GM08714 (cell line): ENCODE data around the gene TOM1L2.

ENCODE experiments used
- H3K4me3 ChIP-seq: fragments of 200-500 bp; sonication (Bioruptor generic); 2 replicates; pipeline ENCODE4 v1.5.1; 2014; ENCODE audit warnings: mild to moderate bottlenecking, low read length, inconsistent platforms
- ZNF274 ChIP-seq: IDR thresholded peaks from 2 replicates; pipeline ENCODE4 v1.6.1; 2012; ENCODE audit warnings: mild to moderate bottlenecking, low read depth, low read length

The TOM1L2 gene

GRCh38 chr17:17872547-17873345 is 99.5 kb downstream of the TOM1L2 start:
- no peak overlapping the region for H3K4me3 ChIP-seq
- TF ChIP-seq ZNF274, result no peak

DNA sequence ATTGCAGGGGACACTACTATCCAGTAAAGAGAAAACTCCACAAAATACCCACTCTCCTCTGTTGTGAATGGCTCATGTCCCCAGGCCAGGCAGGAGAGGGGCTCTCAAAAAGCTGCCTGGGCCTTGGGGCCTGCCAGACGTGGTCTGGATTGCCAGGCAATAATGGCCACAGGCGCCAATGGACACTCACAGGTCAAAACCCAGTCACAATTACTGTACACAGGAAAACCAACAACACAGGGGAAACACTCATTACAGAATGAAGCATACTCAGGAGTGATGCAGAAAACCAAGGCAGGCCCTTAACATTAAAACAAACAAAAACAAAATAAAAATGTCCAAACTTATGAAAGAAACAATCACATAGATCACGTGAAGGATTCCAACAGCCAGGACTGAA is 100.3 kb downstream of the TOM1L2 start:
- no peak overlapping the region for H3K4me3 ChIP-seq
- TF ChIP-seq ZNF274, result no peak

- no peak overlapping the region for H3K4me3 ChIP-seq
- TF ChIP-seq ZNF274, result no peak
These were observed 102.0 kb downstream of the TOM1L2 start for GRCh38 chr17:17870247-17870646.

DNA sequence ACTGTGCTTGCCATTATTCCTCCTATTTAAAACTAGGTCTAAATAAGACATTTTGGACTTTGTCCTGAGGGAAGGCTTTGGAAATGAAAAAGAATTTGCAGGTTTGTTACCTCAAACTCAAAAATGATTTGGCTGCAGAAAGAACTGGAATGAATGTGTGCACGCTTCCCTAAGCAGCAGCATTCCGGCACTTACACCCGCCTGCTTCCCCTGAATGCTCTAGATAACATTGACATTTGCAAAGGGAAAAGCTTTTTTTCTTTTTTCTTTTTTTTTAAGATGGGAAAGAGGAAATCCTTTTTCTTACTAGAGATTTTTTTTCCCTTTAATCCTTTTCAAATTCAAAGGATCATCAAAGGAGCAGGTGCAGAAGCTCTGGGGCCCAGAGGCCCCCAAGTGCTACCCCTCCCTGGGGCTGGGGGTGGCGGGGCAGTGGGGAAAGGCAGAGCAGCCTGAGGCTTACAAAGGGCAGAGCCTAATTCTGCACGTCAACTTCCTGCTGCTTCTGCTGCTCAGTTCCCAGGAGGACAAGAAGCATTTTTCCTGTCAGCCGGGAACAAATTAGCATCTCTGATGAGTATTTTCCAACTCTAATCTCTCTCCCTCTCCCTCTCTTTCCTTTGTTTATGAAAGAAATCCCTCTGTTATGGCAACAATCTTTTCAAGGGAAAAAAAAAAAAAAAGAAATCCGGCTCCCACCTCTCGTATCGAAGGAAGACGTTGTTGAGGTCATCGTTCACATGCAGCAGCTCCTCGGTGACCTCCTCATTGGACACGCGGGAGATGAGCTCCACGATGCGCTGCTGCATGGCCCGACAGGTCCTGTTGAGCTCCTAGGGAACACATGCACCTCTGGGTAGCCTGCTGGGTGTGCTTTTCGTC is 103.3 kb downstream of the TOM1L2 start:
- TF ChIP-seq ZNF274, result no peak
- H3K4me3 ChIP-seq, result no peak overlapping the region

DNA sequence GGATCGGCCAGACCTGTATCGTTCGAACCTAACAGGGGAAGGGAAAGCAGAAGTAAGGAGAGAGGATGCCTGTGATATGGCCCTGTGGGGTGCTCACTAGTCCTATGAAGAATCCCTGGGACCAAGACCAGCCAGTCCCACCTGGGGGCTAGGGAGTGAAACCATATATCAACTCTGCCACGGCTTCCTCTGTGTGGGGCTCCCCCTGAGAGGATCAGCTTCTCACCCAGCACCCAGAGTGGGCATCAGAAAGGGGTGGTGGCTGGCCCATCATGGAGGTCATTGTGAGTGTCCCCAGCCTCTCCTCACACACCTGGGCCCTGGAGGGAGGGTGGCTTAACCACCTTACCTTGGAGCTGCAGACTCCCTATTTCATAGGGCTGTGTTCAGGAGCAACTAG is 105.3 kb downstream of the TOM1L2 start:
- TF ChIP-seq ZNF274, result no peak
- no peak overlapping the region for H3K4me3 ChIP-seq

GRCh38 chr17:17866425-17866824 is 105.8 kb downstream of the TOM1L2 start:
- H3K4me3 ChIP-seq, result no peak overlapping the region
- no peak for TF ChIP-seq ZNF274

DNA sequence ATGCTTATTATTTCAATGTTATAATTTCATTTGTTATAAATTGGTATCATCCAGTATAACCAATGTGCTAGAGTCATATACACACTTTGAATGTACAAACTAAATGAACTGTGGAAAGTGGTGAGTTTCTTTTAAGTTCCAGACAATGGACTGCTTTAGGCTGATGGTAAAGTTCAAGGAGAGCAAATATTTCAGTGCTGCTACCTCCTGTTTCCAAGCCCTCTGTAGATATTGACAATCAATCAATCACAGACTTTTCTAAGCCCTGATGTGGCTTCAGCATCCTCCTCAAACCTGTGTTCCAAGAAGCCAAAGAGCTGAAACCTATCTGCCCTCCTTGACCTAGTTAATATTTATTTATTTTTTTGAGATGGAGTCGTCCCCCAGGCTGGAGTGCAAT is 107.2 kb downstream of the TOM1L2 start:
- no peak overlapping the region for H3K4me3 ChIP-seq
- no peak for TF ChIP-seq ZNF274

- H3K4me3 ChIP-seq, result no peak overlapping the region
- TF ChIP-seq ZNF274, result no peak
These were observed 111.5 kb downstream of the TOM1L2 start for GRCh38 chr17:17860766-17861107.

- TF ChIP-seq ZNF274, result no peak
- H3K4me3 ChIP-seq, result no peak overlapping the region
These were observed 112.1 kb downstream of the TOM1L2 start for GRCh38 chr17:17859909-17860765.

DNA sequence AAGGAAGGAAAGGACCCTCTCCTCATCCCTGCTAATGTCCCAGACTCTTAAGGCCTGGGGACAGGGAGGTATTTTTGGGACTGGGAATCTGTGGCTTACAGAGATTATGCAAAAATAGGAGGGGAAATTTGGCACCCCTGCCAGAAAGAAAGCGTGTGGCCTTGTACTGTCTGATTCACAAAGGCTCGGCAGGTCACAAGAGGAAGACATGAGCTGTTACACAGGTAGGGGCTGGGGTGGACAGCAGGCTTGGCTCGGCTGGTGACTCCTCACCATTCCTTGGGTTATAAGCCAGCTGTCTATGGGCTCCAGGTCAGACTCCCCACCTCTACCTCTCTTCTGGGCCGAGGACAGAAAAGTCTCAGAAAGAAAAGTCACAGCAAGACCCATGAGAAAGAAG is 114.7 kb downstream of the TOM1L2 start:
- H3K4me3 ChIP-seq, result no peak overlapping the region
- TF ChIP-seq ZNF274, result no peak

DNA sequence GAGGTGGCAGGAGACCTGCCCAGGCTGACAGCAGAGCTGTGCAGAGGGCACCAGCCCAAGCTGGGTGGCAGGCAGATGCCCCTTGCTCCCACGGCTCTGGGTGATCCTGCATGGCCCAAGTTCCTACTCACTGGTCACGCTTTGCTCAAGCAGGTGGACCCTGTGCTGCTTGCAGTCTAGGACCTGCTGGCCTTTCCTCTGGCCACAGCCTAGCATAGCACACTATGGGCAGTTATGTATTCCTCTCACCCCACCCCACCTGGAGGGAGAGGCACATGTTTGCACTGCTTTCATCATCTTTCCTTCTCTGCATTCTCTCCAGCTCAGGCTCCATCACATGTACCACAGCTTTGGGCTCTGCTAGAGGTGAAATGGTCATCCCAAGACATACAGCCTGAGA is 115.8 kb downstream of the TOM1L2 start:
- no peak overlapping the region for H3K4me3 ChIP-seq
- no peak for TF ChIP-seq ZNF274

DNA sequence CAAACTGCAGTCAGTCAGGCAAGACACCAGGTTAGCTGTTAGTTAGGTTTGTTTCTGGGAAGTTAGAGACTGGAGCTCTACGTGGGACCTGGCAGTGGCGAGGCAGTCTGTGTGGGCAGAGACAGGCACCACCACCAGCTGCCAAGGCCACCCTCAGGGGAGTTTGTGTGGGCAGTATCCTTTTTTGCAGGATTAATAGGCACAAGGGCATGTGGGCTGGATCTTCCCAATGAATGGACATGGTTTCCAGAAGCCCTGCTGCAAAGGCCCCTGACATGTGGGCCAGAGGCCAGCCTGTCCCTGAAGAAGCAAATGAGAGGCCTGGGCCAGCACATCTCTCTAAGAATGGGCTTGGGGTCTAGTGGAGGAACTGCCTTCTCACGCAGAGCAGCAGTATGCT is 116.2 kb downstream of the TOM1L2 start:
- H3K4me3 ChIP-seq, result no peak overlapping the region
- no peak for TF ChIP-seq ZNF274

DNA sequence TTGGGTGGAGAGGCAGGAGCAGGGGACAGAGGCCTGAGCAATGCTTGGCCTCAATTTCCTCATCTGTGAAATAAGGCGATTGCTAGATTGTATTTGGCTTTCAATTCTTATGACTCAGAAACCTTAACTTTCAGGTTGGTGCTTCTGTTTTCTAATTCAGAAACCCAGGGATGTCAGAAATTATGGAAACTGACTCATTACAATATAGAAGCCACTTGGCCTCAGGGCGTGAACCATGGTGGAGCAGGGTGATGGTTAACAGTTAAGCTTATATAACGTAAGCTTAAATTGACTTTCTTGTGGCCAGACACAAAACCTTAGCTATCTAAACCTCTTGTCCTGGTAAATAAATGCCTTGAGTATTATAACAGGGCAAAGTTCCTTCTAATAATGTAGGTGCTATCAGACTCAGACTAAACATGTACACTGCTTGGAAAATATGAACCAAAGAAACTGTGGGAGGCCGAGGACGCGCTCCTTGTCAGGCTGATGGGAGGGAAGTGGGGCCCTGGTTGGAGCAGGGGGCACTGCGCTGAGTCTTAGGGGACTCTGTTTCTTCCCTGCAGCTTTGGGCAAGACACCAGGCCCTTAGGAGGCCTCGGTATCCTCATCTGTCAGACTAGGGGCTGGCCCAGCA is 118.3 kb downstream of the TOM1L2 start:
- no peak for TF ChIP-seq ZNF274
- H3K4me3 ChIP-seq, result no peak overlapping the region

GRCh38 chr17:17852930-17853329 is 119.3 kb downstream of the TOM1L2 start:
- H3K4me3 ChIP-seq, result no peak overlapping the region
- TF ChIP-seq ZNF274, result no peak
